Common myeloid progenitor, CD34-positive (primary cell): ENCODE results near the gene HSD17B14.

Source experiments
- CTCF ChIA-PET: fragments of 350-600 bp; sonication (Branson Sonifier 250); formaldehyde crosslinking; loops from one replicate; lab custom pipeline; 2021; ENCODE audit warnings: antibody characterized with exemption; lab: Charles Lee
- POLR2A ChIA-PET: fragments of 350-600 bp; sonication (Branson Sonifier 250); formaldehyde crosslinking; loops from one replicate; lab custom pipeline; 2021; ENCODE audit warnings: antibody characterized with exemption; lab: Charles Lee
- DNase-seq, 3 donors: peaks; one replicate each; pipeline versions ENCODE4 v3.0.0 to v3.0.0-alpha.2; 2013
- H3K27ac ChIP-seq, 2 experiments: 1 replicate in 1 of 2; 2 replicates in 1 of 2; pipeline ENCODE4 v1.7.0; 2013; ENCODE audit warnings: inconsistent platforms in 2 of 2, low read length in 2 of 2, mild to moderate bottlenecking in 2 of 2, low read depth in 1 of 2, moderate library complexity in 1 of 2; ENCODE audit not compliant: severe bottlenecking in 2 of 2, insufficient read depth in 1 of 2, poor library complexity in 1 of 2
- H3K27me3 ChIP-seq, 5 experiments: replicated peaks in 2 of 5; 1 replicate in 3 of 5; 2 replicates in 2 of 5; pipeline versions ENCODE4 v1.6.1 to v1.7.0; 2013; ENCODE audit warnings: low read length in 4 of 5, mild to moderate bottlenecking in 2 of 5, moderate library complexity in 2 of 5, inconsistent platforms in 1 of 5; ENCODE audit not compliant: insufficient read depth in 5 of 5, control insufficient read depth in 4 of 5
- H3K36me3 ChIP-seq, 4 experiments: 1 replicate in 2 of 4; 2 replicates in 2 of 4; pipeline versions ENCODE4 v1.6.1 to v1.7.0; 2013; ENCODE audit warnings: low read length in 3 of 4, control low read depth in 1 of 4, mild to moderate bottlenecking in 1 of 4; ENCODE audit not compliant: control insufficient read depth in 4 of 4, insufficient read depth in 4 of 4
- H3K4me1 ChIP-seq, 4 experiments: 1 replicate in 3 of 4; 2 replicates in 1 of 4; pipeline versions ENCODE4 v1.6.1 to v1.7.1; 2013; ENCODE audit warnings: low read length in 3 of 4, mild to moderate bottlenecking in 3 of 4, control low read depth in 1 of 4, inconsistent platforms in 1 of 4, moderate library complexity in 1 of 4; ENCODE audit not compliant: control insufficient read depth in 4 of 4, insufficient read depth in 4 of 4; ENCODE audit errors: control extremely low read depth in 1 of 4
- H3K4me3 ChIP-seq, 7 experiments: 1 replicate in 4 of 7; 2 replicates in 3 of 7; pipeline versions ENCODE4 v1.5.1 to v1.7.0; 2013; ENCODE audit warnings: mild to moderate bottlenecking in 7 of 7, low read length in 6 of 7, moderate library complexity in 6 of 7, inconsistent platforms in 2 of 7, low read depth in 2 of 7, control low read depth in 1 of 7; ENCODE audit not compliant: insufficient read depth in 4 of 7, control insufficient read depth in 1 of 7; ENCODE audit errors: extremely low read depth in 1 of 7
- H3K9me3 ChIP-seq, 5 experiments: 1 replicate in 4 of 5; 2 replicates in 1 of 5; pipeline versions ENCODE4 v1.6.1 to v1.7.1; 2013; ENCODE audit warnings: low read length in 4 of 5, mild to moderate bottlenecking in 2 of 5, inconsistent platforms in 1 of 5, low read depth in 1 of 5, moderate library complexity in 1 of 5; ENCODE audit not compliant: control insufficient read depth in 4 of 5, insufficient read depth in 2 of 5; ENCODE audit errors: control extremely low read depth in 1 of 5
- WGBS: methylation state at CpG from one replicate; pipeline ENCODE4 v1.1.5; 2013; ENCODE audit not compliant: insufficient coverage; 5-methylcytosine and 5-hydroxymethylcytosine counted together

Gene HSD17B14

DNA sequence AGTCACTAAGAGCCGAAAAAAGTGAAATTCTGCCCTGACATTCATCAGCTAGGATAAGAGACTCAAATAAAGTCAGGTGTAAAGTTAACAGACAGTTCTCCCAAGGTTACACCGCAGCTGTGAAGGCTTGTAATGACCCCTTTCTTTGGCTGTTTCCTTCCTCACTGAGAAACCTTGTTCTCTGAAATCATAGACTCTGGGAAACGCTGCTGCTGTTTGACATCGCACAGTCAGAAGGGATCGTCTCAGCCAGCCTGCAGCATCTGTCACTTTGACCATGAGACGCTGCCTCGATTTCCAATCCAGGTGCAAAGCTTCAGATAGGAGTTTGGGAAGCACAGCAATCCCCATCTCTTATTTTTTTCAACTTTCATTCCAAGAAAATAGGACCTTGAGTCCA lies 26.1 kb downstream of the HSD17B14 start:
- peaks cover 0 to 23% (median 18%) of the 10 kb centered on the region in 4 experiments for H3K4me1 ChIP-seq
- no peak for DNase-seq
- CTCF ChIA-PET: interaction anchor here (1.7 to 5.3 kb wide), 4 partner anchors 12 to 26 kb away, joined by 5 to 21 read pairs (median 13); partner anchors contain the start of gene HSD17B14

DNA sequence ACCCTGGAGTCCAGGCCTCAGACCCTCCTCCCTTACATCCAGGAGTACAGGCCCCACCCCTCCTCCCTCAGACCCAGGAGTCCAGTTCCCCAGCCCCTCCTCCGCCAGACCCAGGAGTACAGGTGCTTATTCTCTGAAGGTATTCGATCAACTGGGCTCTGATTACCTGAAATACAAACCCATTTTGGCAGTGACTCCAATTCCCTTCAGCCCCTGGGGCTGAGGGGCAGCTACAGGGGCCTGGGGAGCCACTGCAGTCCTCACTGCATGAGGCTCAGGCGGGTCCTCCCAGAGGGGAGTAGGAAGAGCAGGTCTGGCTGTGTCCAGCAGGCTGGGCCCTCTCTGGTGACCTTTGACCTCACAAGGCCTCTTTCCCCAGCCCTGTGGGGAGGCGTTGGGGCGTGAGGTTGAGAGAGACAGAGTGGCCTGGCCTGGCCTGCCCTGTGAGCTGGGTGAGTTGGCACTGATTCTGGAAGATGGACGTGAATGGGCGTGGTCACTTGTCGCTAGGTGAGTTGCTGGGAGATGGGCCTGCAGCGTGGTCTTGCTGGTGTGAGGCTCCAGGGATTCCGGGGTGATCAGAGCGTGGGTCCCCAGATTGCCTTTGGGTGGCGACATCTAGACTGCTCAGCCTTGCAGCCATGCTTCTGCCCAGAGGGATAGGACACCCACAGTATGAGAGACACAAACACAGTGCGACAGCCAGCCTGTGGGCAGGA lies 28.5 kb downstream of the HSD17B14 start:
- Histone ChIP-seq H3K36me3 (peaks cover 0 to 7% (median 6%) of the 10 kb centered on the region in 4 experiments), H3K27ac (no peak overlapping the region), H3K4me3 (no peak overlapping the region), H3K27me3 (no peaks in the 10 kb centered on the region), H3K4me1 (peaks cover 0 to 23% (median 18%) of the 10 kb centered on the region in 4 experiments), H3K9me3 (no peaks in the 10 kb centered on the region)
- 97% methylated on average over 8 of the region's 13 CpGs for WGBS
- ChIA-PET POLR2A (no interaction called here), CTCF (interaction anchor here (0.9 to 27.8 kb wide), 5 partner anchors 9 to 36 kb away, joined by 3 to 376 read pairs (median 13); partner anchors contain the start of gene HSD17B14)
- DNase-seq: peak in 1 of 3 donors; percentile 34

More for the DNA sequence above, 26.1 kb downstream of the HSD17B14 start:
- Histone ChIP-seq H3K9me3 (no peaks in the 10 kb centered on the region), H3K36me3 (peaks cover 0 to 6% (median 4%) of the 10 kb centered on the region in 4 experiments), H3K27me3 (no peaks in the 10 kb centered on the region), H3K4me3 (peak overlapping the region in 6 of 7 experiments; percentile 62 to 86 (median 75)), H3K27ac (peak overlapping the region in 1 of 2 experiments; percentile 49)
- whole genome bisulfite sequencing: 23% methylated on average over 5 of the region's 7 CpGs
- POLR2A ChIA-PET: no interaction called here

DNA sequence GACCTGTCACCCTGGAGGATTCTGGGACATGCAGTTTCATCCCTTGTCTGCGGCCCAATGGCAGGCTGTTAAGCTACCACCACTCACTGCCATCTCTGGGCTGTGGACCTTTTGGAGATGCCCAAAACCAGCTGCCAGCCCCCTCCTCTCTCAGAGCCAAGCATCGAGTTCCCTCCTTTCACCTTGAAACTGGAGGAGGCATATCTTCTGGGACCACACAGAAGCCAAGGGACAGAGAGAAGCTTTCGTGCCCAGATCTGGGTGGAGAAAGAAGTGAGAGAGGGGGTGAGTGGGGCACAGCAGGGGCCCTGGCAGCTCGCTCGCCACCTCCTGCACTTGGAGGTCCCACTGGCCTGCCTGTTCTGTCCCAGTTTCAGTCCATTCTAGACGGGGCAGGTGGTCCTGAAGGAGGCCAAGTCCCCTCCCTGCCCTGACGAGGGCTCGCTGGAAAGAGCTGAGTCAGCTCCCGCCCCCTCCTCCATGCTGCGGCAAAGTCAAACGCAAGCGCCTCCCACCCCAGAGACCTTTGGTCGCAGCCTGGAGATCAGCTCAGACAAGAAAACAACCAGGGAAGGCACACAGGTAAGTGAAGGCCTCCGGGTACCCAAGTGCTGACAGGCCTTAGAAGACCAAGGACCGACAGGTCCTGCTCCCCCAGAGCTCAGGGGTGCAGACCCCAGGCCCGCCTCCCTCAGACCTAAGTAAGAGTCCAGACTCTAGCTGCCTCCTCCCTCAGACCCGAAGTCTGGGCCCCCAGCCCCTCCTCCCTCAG lies 29.3 kb downstream of the HSD17B14 start:
- Histone ChIP-seq H3K36me3 (peaks cover 0 to 7% (median 6%) of the 10 kb centered on the region in 4 experiments), H3K4me3 (no peak overlapping the region), H3K9me3 (no peaks in the 10 kb centered on the region), H3K27ac (no peak overlapping the region), H3K4me1 (peaks cover 0 to 18% (median 14%) of the 10 kb centered on the region in 4 experiments), H3K27me3 (no peaks in the 10 kb centered on the region)
- DNase-seq: peak in 1 of 3 donors; percentile 70
- POLR2A ChIA-PET: no interaction called here
- CTCF ChIA-PET: interaction anchor here (0.9 to 27.8 kb wide), 4 partner anchors 9 to 37 kb away, joined by 6 to 376 read pairs (median 16); partner anchors contain the start of gene HSD17B14
- WGBS: 96% methylated on average over 12 of the region's 17 CpGs

DNA sequence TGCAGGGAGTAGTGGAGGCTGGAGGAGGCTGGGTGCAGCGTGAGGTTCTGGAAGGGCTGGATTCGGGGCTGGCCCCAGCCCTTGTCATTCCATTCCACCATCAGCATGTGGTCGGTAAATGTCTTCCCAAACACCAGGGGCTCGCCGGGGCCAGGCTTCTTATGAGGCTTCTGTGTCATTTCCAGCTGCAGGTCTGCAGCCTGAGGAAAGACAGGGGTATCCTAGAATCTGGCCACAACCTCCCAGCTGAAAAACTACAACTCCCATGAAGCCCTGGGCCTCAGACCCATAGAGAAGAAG lies 29.8 kb downstream of the HSD17B14 start:
- DNase-seq: peak in 1 of 3 donors; percentile 68
- no peaks in the 10 kb centered on the region for H3K27me3 ChIP-seq
- peaks cover 0 to 13% (median 12%) of the 10 kb centered on the region in 4 experiments for H3K4me1 ChIP-seq
- H3K4me3 ChIP-seq: no peak overlapping the region
- WGBS: 97% methylated on average over 5 of the region's 5 CpGs
- no peaks in the 10 kb centered on the region for H3K9me3 ChIP-seq
- ChIA-PET POLR2A (no interaction called here), CTCF (interaction anchor here (2.7 to 27.8 kb wide), 3 partner anchors 8 to 38 kb away, joined by 13 to 376 read pairs (median 18); partner anchors contain the start of gene HSD17B14)
- H3K27ac ChIP-seq: no peak overlapping the region
- H3K36me3 ChIP-seq: peaks cover 0 to 7% (median 6%) of the 10 kb centered on the region in 4 experiments

DNA sequence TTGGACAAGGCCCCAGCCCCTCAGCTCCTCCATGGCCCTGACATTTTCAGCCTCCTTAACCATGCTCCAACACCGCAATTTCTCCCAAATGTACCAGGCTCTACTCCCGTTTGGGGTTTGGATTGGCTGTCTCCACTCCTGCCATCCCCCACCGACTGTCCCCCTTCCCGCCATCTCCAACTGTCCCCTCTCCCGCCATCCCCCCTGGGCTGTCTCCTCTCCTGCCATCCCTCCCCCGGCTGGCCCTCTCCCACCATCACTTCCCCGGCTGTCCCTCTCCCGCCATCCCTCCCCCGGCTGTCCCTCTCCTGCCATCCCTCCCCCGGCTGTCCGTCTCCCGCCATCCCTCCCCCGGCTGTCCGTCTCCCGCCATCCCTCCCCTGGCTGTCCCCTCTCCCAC lies 30.8 kb downstream of the HSD17B14 start:
- Histone ChIP-seq H3K36me3 (peaks cover 0 to 9% (median 7%) of the 10 kb centered on the region in 4 experiments), H3K9me3 (no peaks in the 10 kb centered on the region), H3K4me1 (peaks cover 0 to 10% (median 9%) of the 10 kb centered on the region in 4 experiments), H3K27me3 (no peaks in the 10 kb centered on the region), H3K27ac (no peak overlapping the region), H3K4me3 (no peak overlapping the region)
- POLR2A ChIA-PET: interaction anchor here (0.6 kb wide), 1 partner anchor 933 kb away, joined by 3 read pairs; no protein-coding TSS in a partner anchor
- 96% methylated on average over 5 of the region's 15 CpGs for WGBS
- no peak for DNase-seq
- CTCF ChIA-PET: interaction anchor here (1.3 to 27.8 kb wide), 2 partner anchors 10 to 39 kb away, joined by 5 to 376 read pairs; partner anchors contain the start of gene HSD17B14

DNA sequence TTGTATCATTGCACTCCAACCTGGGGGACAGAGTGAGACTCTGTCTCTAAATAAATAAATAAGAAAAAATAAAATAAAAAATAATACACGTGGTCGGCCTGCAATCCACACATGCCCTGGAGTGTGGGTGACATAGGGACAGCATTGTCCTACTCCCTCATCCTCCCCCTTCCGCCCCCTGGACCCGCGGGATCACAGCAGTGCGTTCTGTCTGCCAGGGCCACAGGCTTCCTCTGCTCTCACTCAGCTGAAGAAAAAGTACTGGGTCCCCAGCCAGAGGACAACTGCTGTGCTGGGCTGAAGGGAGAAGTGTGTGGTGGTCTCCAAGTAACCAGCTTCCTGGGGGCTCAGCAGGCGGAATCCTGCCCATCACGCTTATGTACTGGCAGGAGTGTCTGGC lies 31.8 kb downstream of the HSD17B14 start:
- CTCF ChIA-PET: interaction anchor here (1.3 to 27.8 kb wide), 2 partner anchors 9 to 40 kb away, joined by 5 to 376 read pairs; partner anchors contain the start of gene HSD17B14
- H3K9me3 ChIP-seq: no peaks in the 10 kb centered on the region
- DNase-seq: no peak
- H3K27ac ChIP-seq: no peak overlapping the region
- WGBS: 88% methylated on average over 2 of the region's 8 CpGs
- peaks cover 0 to 3% (median 0%) of the 10 kb centered on the region in 4 experiments for H3K4me1 ChIP-seq
- H3K4me3 ChIP-seq: no peak overlapping the region
- H3K27me3 ChIP-seq: no peaks in the 10 kb centered on the region
- POLR2A ChIA-PET: no interaction called here
- peaks cover 0 to 9% (median 7%) of the 10 kb centered on the region in 4 experiments for H3K36me3 ChIP-seq
